Neural progenitor cell (in vitro differentiated cells): ENCODE results near the gene RAD51AP2.

Source experiments
- CTCF ChIP-seq: fragments of 200-600 bp; sonication (generic); IDR thresholded peaks from 2 replicates; pipeline ENCODE4 v1.5.1; 2017; ENCODE audit warnings: antibody characterized with exemption, mild to moderate bottlenecking
- EZH2phosphoT487 ChIP-seq: fragments of 200-600 bp; sonication (generic); IDR thresholded peaks from 2 replicates; pipeline ENCODE4 v1.6.1; 2017; ENCODE audit warnings: antibody characterized with exemption

- TF ChIP-seq CTCF (no peak), EZH2phosphoT487 (no peak)
Measured at GRCh38 chr2:17497718-17498117, 20.5 kb downstream of the RAD51AP2 start.
